Loucy (cell line): Measurements from ENCODE around the gene CLDN25.

ENCODE experiments used
- EZH2phosphoT487 ChIP-seq: fragments of 200-600 bp; IDR thresholded peaks from 2 replicates; pipeline ENCODE4 v1.6.1; 2018; ENCODE audit warnings: antibody characterized with exemption, mild to moderate bottlenecking, moderate library complexity, borderline replicate concordance
- TF ChIP-seq, protein P1 (sequence below): fragments of 200-600 bp; sonication (generic); conservative IDR thresholded peaks from 2 replicates; pipeline ENCODE4 v1.5.1; 2014; ENCODE audit warnings: mild to moderate bottlenecking, antibody characterized with exemption, low read length

DNA sequence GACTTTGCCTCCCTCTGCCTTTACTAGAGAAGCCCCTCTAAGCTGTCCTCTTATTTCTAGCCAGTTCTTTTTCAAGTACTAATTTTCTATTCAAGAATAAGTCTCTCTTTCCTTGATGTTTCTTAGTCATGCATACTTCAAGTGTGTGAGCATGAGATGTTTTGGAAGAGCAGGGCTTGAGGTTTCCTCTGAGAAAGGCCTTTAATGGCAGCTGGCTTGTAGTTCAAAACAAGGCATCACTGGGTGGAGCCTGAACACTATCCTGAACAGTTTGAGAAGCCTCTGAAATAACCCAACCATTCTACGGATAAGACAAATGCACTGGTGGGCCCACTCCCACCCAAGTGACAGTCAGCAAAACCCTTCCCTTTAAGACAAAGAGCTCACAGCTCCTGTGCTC, 37.6 kb downstream of the CLDN25 start:
- no peak for TF ChIP-seq EZH2phosphoT487
- TF ChIP-seq, protein P1, sequence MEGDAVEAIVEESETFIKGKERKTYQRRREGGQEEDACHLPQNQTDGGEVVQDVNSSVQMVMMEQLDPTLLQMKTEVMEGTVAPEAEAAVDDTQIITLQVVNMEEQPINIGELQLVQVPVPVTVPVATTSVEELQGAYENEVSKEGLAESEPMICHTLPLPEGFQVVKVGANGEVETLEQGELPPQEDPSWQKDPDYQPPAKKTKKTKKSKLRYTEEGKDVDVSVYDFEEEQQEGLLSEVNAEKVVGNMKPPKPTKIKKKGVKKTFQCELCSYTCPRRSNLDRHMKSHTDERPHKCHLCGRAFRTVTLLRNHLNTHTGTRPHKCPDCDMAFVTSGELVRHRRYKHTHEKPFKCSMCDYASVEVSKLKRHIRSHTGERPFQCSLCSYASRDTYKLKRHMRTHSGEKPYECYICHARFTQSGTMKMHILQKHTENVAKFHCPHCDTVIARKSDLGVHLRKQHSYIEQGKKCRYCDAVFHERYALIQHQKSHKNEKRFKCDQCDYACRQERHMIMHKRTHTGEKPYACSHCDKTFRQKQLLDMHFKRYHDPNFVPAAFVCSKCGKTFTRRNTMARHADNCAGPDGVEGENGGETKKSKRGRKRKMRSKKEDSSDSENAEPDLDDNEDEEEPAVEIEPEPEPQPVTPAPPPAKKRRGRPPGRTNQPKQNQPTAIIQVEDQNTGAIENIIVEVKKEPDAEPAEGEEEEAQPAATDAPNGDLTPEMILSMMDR, result no peak
